Sigmoid colon (tissue), 4 donors: Measurements from ENCODE around the gene PLXNB1.
A peak's percentile ranks its signal among the peaks of the same experiment; 100 is the strongest.

Source experiments
- POLR2A ChIP-seq, 2 donors: fragments of 450-650 bp; IDR thresholded peaks; one replicate each; pipeline ENCODE4 v1.6.1; 2016; ENCODE audit warnings: antibody characterized with exemption in 2 of 2, mild to moderate bottlenecking in 2 of 2, moderate library complexity in 2 of 2
- POLR2AphosphoS5 ChIP-seq, 4 donors: sonication (generic); formaldehyde crosslinking; IDR thresholded peaks; one replicate each; pipeline ENCODE4 v1.6.1; 2017; ENCODE audit warnings: antibody characterized with exemption in 4 of 4
- TF ChIP-seq, protein P1 (sequence below), 4 experiments: fragments of 450-650 bp in 3 of 4; fragments of 200-600 bp in 1 of 4; IDR thresholded peaks; one replicate each; pipeline ENCODE4 v1.5.1; 2016 to 2019; ENCODE audit warnings: antibody characterized with exemption in 4 of 4, mild to moderate bottlenecking in 3 of 4, moderate library complexity in 2 of 4

DNA sequence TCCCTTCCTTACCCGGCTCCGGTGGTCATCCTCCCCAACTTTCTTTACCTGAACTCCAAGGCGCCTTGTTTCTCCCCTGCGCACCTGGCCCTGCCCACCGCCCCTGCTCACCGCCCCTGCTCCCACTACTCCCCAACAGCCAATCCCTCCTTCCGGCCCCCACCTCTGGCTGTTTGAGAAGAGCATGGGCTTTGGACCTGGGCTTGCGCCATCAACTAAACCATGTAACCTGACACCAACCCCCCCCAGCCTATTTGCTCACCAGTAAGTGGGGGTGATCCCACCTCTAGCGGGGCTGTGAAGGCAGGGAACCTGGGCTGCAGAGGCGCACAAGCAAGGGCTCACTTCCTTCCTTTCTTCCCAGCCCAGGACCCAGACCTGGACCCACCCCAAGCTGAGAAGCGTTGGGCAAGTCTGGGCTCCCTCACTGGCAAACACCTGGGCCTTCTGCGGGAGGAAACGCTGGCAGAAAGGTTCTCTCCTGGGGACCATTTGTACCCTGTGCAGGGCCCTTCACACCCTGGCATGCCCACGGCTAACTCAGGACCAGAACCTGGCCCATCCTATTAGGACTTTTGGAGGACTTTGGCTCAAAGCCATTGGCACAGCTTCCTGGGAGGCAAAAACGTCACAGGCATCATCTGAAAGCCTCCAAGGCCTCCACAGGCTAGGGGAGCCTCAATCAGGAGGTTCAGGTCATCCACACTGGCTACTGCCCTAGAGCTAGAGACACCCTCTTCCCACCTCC lies at the start of gene PLXNB1:
- TF ChIP-seq, protein P1, sequence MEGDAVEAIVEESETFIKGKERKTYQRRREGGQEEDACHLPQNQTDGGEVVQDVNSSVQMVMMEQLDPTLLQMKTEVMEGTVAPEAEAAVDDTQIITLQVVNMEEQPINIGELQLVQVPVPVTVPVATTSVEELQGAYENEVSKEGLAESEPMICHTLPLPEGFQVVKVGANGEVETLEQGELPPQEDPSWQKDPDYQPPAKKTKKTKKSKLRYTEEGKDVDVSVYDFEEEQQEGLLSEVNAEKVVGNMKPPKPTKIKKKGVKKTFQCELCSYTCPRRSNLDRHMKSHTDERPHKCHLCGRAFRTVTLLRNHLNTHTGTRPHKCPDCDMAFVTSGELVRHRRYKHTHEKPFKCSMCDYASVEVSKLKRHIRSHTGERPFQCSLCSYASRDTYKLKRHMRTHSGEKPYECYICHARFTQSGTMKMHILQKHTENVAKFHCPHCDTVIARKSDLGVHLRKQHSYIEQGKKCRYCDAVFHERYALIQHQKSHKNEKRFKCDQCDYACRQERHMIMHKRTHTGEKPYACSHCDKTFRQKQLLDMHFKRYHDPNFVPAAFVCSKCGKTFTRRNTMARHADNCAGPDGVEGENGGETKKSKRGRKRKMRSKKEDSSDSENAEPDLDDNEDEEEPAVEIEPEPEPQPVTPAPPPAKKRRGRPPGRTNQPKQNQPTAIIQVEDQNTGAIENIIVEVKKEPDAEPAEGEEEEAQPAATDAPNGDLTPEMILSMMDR (IDR thresholded peaks at IDR 0.05), result no peak
- TF ChIP-seq POLR2AphosphoS5 (IDR thresholded peaks at IDR 0.05) (peak; percentile 28 to 48 (median 36)), POLR2A (IDR thresholded peaks at IDR 0.05) (peak in 1 of 2 donors; percentile 26)
